Measurements from ENCODE around the gene RPS15.

- no peak for TF ChIP-seq CTCF (conservative IDR thresholded peaks at IDR 0.05; ENCODE audit: low read length)
- no peak for TF ChIP-seq EZH2phosphoT487 (IDR thresholded peaks at IDR 0.05; ENCODE audit: borderline replicate concordance)
Measured at GRCh38 chr19:1412995-1413800, 25.0 kb upstream of the RPS15 start.
